Vein endothelial cell (primary cell): ENCODE data around the gene CYP3A7. TPM values are rescaled to one million over a fixed set of nuclear protein-coding genes. Genes with fewer than 3 reads are reported as not detected.

Source experiments
- small RNA-seq: library from RNA; depleted of rRNA; stranded (forward); fragments of <200 nt; gene quantifications from one replicate; pipeline ENCODE3, GENCODE V24; 2012
- total RNA-seq: library from RNA; depleted of rRNA; stranded (reverse); fragments of >200 nt; gene quantifications from 2 replicates; pipeline ENCODE4 v1.2.3, GENCODE V29; 2012

The CYP3A7 gene
- total RNA-seq, result 0.10 TPM in 1 of 2 replicates, not detected in the other

GRCh38 chr7:99734987-99735386 lies at the start of gene CYP3A7:
Gene CYP3A7, minus strand, starts transcription at chr7:99735196. Its CDS starts 103 bp downstream, at chr7:99735093.

DNA sequence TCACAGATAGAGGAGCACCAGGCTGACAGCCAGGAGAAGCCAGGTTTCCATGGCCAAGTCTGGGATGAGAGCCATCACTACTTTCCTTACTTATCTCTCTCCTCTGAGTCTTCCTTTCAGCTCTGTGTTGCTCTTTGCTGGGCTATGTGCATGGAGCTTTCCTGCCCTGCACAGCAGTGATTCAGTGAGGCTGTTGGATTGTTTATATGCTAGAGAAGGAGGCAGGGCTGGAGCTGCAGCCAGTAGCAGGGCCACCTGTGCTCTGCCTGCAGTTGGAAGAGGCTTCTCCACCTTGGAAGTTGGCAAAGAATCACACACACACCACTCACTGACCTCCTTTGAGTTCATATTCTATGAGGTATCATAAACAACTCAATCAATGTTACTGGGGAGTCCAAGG lies 49.0 kb upstream of the CYP3A7 start, which contains the start of gene CYP3A4:
Gene CYP3A4 (minus strand): TSS at position 178 of the 400 bp plus-strand sequence. CDS start 103 bp downstream, at position 75.

GRCh38 chr7:99679400-99680191 lies 55.4 kb downstream of the CYP3A7 start, which contains the start of gene CYP3A5:
Gene CYP3A5, minus strand, starts transcription at chr7:99679996. Its CDS starts 100 bp downstream, at chr7:99679896.

Small RNA genes within 50 kb of the gene (small RNA-seq; reads per million reads assigned to genes)
- gene CYP3A51P (not detected), gene CYP3A7-CYP3A51P (not detected)

Other genes with a start within 250 kb of the CYP3A7 start
- 29.1 and 34.4 TPM in 2 replicates for gene ZNF394, start 234.9 kb downstream of the CYP3A7 start, total RNA-seq
- 12.2 and 13.4 TPM in 2 replicates for gene ZKSCAN5, start 230.5 kb downstream of the CYP3A7 start, total RNA-seq
- gene FAM200A, start 183.1 kb downstream of the CYP3A7 start, total RNA-seq, result 5.6 and 5.7 TPM in 2 replicates
- 7.2 and 10.9 TPM in 2 replicates for gene ZNF655, start 176.6 kb downstream of the CYP3A7 start, total RNA-seq
- gene TMEM225B, start 136.9 kb downstream of the CYP3A7 start, total RNA-seq, result not detected in 2 replicates
- gene ZSCAN25, start 118.2 kb downstream of the CYP3A7 start, total RNA-seq, result 11.8 and 13.1 TPM in 2 replicates
- not detected in 2 replicates for gene CYP3A5, start 55.2 kb downstream of the CYP3A7 start, total RNA-seq
- gene CYP3A4, start 49.0 kb upstream of the CYP3A7 start, total RNA-seq, result not detected in 2 replicates
- gene CYP3A43, start 92.8 kb upstream of the CYP3A7 start, total RNA-seq, result not detected in 2 replicates
- gene OR2AE1, start 141.8 kb upstream of the CYP3A7 start, total RNA-seq, result 0.57 TPM in 1 of 2 replicates, not detected in the other
- gene TRIM4, start 184.3 kb upstream of the CYP3A7 start, total RNA-seq, result 19.8 and 22.2 TPM in 2 replicates
- 0.19 TPM in 1 of 2 replicates, not detected in the other for gene GJC3, start 194.4 kb upstream of the CYP3A7 start, total RNA-seq
- gene AZGP1, start 240.8 kb upstream of the CYP3A7 start, total RNA-seq, result not detected in 2 replicates